Ishikawa (cell line): ENCODE results near the gene NPAS4.

Experiments used
- CEBPB ChIP-seq: IDR thresholded peaks from 2 replicates; pipeline ENCODE4 v1.6.1; 2012
- CREB1 ChIP-seq: IDR thresholded peaks from 2 replicates; pipeline ENCODE4 v1.6.1; 2012; ENCODE audit warnings: low read depth
- EGR1 ChIP-seq: IDR thresholded peaks from 2 replicates; pipeline ENCODE4 v1.6.1; 2012
- EP300 ChIP-seq: IDR thresholded peaks from 2 replicates; pipeline ENCODE4 v1.6.1; 2012; ENCODE audit warnings: borderline replicate concordance
- FOXM1 ChIP-seq: IDR thresholded peaks from 2 replicates; pipeline ENCODE4 v1.6.1; 2012; ENCODE audit warnings: low read depth, borderline replicate concordance
- RAD21 ChIP-seq: IDR thresholded peaks from 2 replicates; pipeline ENCODE4 v1.6.1; 2012; ENCODE audit warnings: low read depth
- REST ChIP-seq: IDR thresholded peaks from 2 replicates; pipeline ENCODE4 v1.6.1; 2012; ENCODE audit warnings: low read depth, mild to moderate bottlenecking
- TAF1 ChIP-seq: IDR thresholded peaks from 2 replicates; pipeline ENCODE4 v1.6.1; 2012; ENCODE audit warnings: low read depth, mild to moderate bottlenecking
- TCF12 ChIP-seq: IDR thresholded peaks from 2 replicates; pipeline ENCODE4 v1.6.1; 2012; ENCODE audit warnings: low read depth
- TEAD4 ChIP-seq: IDR thresholded peaks from 2 replicates; pipeline ENCODE4 v1.6.1; 2012
- USF1 ChIP-seq: IDR thresholded peaks from 2 replicates; pipeline ENCODE4 v1.6.1; 2012
- YY1 ChIP-seq: IDR thresholded peaks from 2 replicates; pipeline ENCODE4 v1.6.1; 2012; ENCODE audit warnings: low read depth
- TF ChIP-seq, protein P1 (sequence below): IDR thresholded peaks from 2 replicates; pipeline ENCODE4 v1.6.1; 2012

GRCh38 chr11:66393954-66394353, 26.9 kb upstream of the NPAS4 start:
- no peak for TF ChIP-seq TAF1
- TF ChIP-seq, protein P1, sequence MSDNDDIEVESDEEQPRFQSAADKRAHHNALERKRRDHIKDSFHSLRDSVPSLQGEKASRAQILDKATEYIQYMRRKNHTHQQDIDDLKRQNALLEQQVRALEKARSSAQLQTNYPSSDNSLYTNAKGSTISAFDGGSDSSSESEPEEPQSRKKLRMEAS: no peak
- no peak for TF ChIP-seq TCF12
- TF ChIP-seq REST: no peak
- no peak for TF ChIP-seq FOXM1
- no peak for TF ChIP-seq CREB1
- TF ChIP-seq EP300: no peak
- no peak for TF ChIP-seq RAD21
- no peak for TF ChIP-seq EGR1
- no peak for TF ChIP-seq CEBPB
- no peak for TF ChIP-seq TEAD4
- no peak for TF ChIP-seq USF1
- no peak for TF ChIP-seq YY1
